GM10266 (cell line): ENCODE data around the gene SLC38A8.

ENCODE experiments used
- DNase-seq: peaks from one replicate; pipeline ENCODE4 v3.0.0; 2012; ENCODE audit errors: extremely low spot score
- CTCF ChIP-seq: IDR thresholded peaks from 2 replicates; pipeline ENCODE4 v1.5.1; 2012; ENCODE audit warnings: mild to moderate bottlenecking, low read depth; ENCODE audit not compliant: control insufficient read depth, insufficient read depth; ENCODE audit errors: missing control alignments

Gene SLC38A8

GRCh38 chr16:84061236-84061819 is 18.7 kb upstream of the SLC38A8 start:
- no peak for TF ChIP-seq CTCF
- no peak for DNase-seq

GRCh38 chr16:84059946-84060901 is 17.6 kb upstream of the SLC38A8 start:
- DNase-seq, result no peak
- TF ChIP-seq CTCF, result no peak

- no peak for TF ChIP-seq CTCF
- DNase-seq, result no peak
Observed at GRCh38 chr16:84059111-84059510, 16.5 kb upstream of the SLC38A8 start.

GRCh38 chr16:84058664-84059063 is 16.1 kb upstream of the SLC38A8 start:
- DNase-seq, result no peak

GRCh38 chr16:84058211-84058610 is 15.6 kb upstream of the SLC38A8 start:
- DNase-seq, result no peak
- TF ChIP-seq CTCF, result no peak

More at GRCh38 chr16:84058664-84059063, 16.1 kb upstream of the SLC38A8 start:
- no peak for TF ChIP-seq CTCF

- DNase-seq, result no peak
- no peak for TF ChIP-seq CTCF
Observed at GRCh38 chr16:84056933-84057332, 14.3 kb upstream of the SLC38A8 start.
